ENCODE data around the gene SEMA3B. TPM values are rescaled to one million over a fixed set of nuclear protein-coding genes. Genes with fewer than 3 reads are reported as not detected.

SEMA3B gene
- total RNA-seq, 1 experiment from 2014 or later: 6.4 TPM

DNA sequence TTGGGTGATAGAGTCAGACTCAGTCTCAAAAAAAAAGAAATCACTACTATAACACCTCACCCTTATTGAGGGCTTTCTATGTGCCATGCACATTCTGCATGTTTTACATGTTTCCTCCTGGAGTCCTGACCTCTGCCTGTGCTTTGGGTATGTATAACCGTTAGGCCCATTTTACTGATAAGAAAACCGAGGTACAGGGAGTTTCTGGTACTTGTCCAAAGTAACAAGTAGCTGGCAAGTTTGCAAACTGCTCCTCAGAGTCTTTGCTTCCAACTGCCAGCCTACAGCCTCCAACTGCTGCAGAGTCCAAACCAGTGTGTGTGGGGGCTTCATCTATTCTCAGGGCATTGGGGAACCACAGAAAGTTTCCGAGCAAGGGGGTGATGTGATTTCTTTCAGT is 36.6 kb upstream of the SEMA3B start:
- Mint-ChIP-seq H3K27ac (no peak overlapping the region), H3K27me3 (ENCODE audit: low read depth) (peaks cover 8% of the 10 kb centered on the region), H3K36me3 (ENCODE audit: insufficient read depth in 1 of 3, low read depth in 3 of 3) (peaks cover 0 to 2% (median 0%) of the 10 kb centered on the region in 3 experiments; a peak in 1 of 7 replicates), H3K9me3 (no peaks in the 10 kb centered on the region; a peak in 1 of 5 replicates), H3K4me1 (peaks cover 37 to 46% of the 10 kb centered on the region in 2 experiments), H3K4me3 (no peak overlapping the region)
- TF ChIP-seq, protein P1, sequence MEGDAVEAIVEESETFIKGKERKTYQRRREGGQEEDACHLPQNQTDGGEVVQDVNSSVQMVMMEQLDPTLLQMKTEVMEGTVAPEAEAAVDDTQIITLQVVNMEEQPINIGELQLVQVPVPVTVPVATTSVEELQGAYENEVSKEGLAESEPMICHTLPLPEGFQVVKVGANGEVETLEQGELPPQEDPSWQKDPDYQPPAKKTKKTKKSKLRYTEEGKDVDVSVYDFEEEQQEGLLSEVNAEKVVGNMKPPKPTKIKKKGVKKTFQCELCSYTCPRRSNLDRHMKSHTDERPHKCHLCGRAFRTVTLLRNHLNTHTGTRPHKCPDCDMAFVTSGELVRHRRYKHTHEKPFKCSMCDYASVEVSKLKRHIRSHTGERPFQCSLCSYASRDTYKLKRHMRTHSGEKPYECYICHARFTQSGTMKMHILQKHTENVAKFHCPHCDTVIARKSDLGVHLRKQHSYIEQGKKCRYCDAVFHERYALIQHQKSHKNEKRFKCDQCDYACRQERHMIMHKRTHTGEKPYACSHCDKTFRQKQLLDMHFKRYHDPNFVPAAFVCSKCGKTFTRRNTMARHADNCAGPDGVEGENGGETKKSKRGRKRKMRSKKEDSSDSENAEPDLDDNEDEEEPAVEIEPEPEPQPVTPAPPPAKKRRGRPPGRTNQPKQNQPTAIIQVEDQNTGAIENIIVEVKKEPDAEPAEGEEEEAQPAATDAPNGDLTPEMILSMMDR (conservative IDR thresholded peaks at IDR 0.05): no peak
- Histone ChIP-seq H3K27ac (ENCODE audit: insufficient read length, low read depth, low read length) (no peak overlapping the region), H4K20me1 (ENCODE audit: control insufficient read depth, insufficient read depth, insufficient read length) (no peaks in the 10 kb centered on the region), H3K18ac (ENCODE audit: insufficient read length, low read depth, low read length) (no peak overlapping the region), H4K5ac (ENCODE audit: insufficient read length, low read depth, low read length) (no peak overlapping the region), H3K79me2 (ENCODE audit: insufficient read depth, low read length) (peaks cover 9% of the 10 kb centered on the region; the same call in 1 of the 2 replicates), H4K8ac (replicated peaks; ENCODE audit: insufficient read length, low read depth, low read length) (no peak overlapping the region), H2BK20ac (ENCODE audit: low read depth, low read length, poor library complexity, severe bottlenecking) (no peak overlapping the region), H3K79me1 (ENCODE audit: insufficient read depth, low read depth, low read length, poor library complexity, severe bottlenecking) (peaks cover 6% of the 10 kb centered on the region), H4K91ac (ENCODE audit: insufficient read length, low read depth, low read length) (no peak overlapping the region), H2AK5ac (ENCODE audit: insufficient read length, low read length) (no peak overlapping the region), H3K4ac (ENCODE audit: low read depth, low read length) (no peak overlapping the region), H3K4me1 (ENCODE audit: insufficient read depth, low read length) (no peaks in the 10 kb centered on the region), H2AFZ (ENCODE audit: low read length) (no peak overlapping the region), H3K9ac (ENCODE audit: extremely low read depth, insufficient read length, low read length) (no peak overlapping the region), H2BK15ac (ENCODE audit: low read depth, low read length) (no peak overlapping the region), H3K14ac (ENCODE audit: insufficient read depth, low read length) (no peak overlapping the region), H3K4me2 (ENCODE audit: insufficient read depth, insufficient read length, low read length) (no peak overlapping the region), H3T11ph (ENCODE audit: low read length) (no peak overlapping the region), H2BK5ac (ENCODE audit: insufficient read length, low read length) (no peak overlapping the region), H2BK12ac (ENCODE audit: insufficient read length, low read depth, low read length) (no peak overlapping the region), H3K23me2 (ENCODE audit: insufficient read length, low read depth, low read length, poor library complexity, severe bottlenecking) (peaks cover 16% of the 10 kb centered on the region), H3K23ac (ENCODE audit: insufficient read length, low read depth, low read length) (no peak overlapping the region), H2BK120ac (ENCODE audit: low read depth, low read length, poor library complexity, severe bottlenecking) (no peak overlapping the region), H3K27me3 (ENCODE audit: insufficient read depth, low read length) (no peaks in the 10 kb centered on the region), H3K9me3 (ENCODE audit: control insufficient read depth, low read depth, low read length) (no peaks in the 10 kb centered on the region), H3K56ac (ENCODE audit: insufficient read length, low read depth, low read length) (no peak overlapping the region)
- no CpG with 5 or more reads among the region's 3 CpGs for WGBS (ENCODE audit: extremely low coverage, insufficient read length, low lambda C conversion rate)
- no peak for DNase-seq
